Naive thymus-derived CD8-positive, alpha-beta T cell (primary cell): ENCODE results near the gene GYPC. TPM values are rescaled to one million over a fixed set of nuclear protein-coding genes. Genes with fewer than 3 reads are reported as not detected.

Source experiments
- ATAC-seq, 2 donors: fragments of 150-1000 bp; cut with Tn5 transposase in 1 of 2; sonication (Bioruptor Pico), chemical (Tn5 transposase) in 1 of 2; 1 replicate in 1 of 2; 2 replicates in 1 of 2; pipeline ENCODE4 v1.10.0; 2021; ENCODE audit warnings: mild to moderate bottlenecking in 2 of 2, moderate library complexity in 2 of 2
- POLR2A ChIA-PET: fragments of 350-600 bp; sonication (Branson Sonifier 250); formaldehyde crosslinking; loops from one replicate; lab custom pipeline; 2021; ENCODE audit warnings: antibody characterized with exemption; lab: Charles Lee
- DNase-seq, 10 donors: peaks; one replicate each; pipeline versions ENCODE4 v3.0.0 to v3.0.0-alpha.2; 2020 to 2022
- H3K27ac Mint-ChIP-seq, 10 donors: one replicate each; pipeline ENCODE4 v1.8.0; 2020 to 2022; ENCODE audit warnings: mild to moderate bottlenecking in 10 of 10, mixed read lengths in 10 of 10, moderate library complexity in 4 of 10, inconsistent platforms in 1 of 10
- H3K27me3 Mint-ChIP-seq, 5 donors: one replicate each; pipeline ENCODE4 v1.8.0; 2021 to 2022; ENCODE audit warnings: mixed read lengths in 5 of 5
- H3K36me3 Mint-ChIP-seq, 3 donors: one replicate each; pipeline ENCODE4 v1.8.0; 2020 to 2022; ENCODE audit warnings: mixed read lengths in 3 of 3, mild to moderate bottlenecking in 2 of 3, inconsistent platforms in 1 of 3
- H3K4me1 Mint-ChIP-seq, 4 donors: one replicate each; pipeline ENCODE4 v1.8.0; 2021 to 2022; ENCODE audit warnings: mixed read lengths in 4 of 4
- H3K4me3 Mint-ChIP-seq, 10 donors: one replicate each; pipeline ENCODE4 v1.8.0; 2020 to 2022; ENCODE audit warnings: mild to moderate bottlenecking in 10 of 10, mixed read lengths in 10 of 10, moderate library complexity in 6 of 10, inconsistent platforms in 1 of 10
- H3K9me3 Mint-ChIP-seq, 9 donors: one replicate each; pipeline ENCODE4 v1.8.0; 2020 to 2022; ENCODE audit warnings: mixed read lengths in 9 of 9, mild to moderate bottlenecking in 3 of 9, inconsistent platforms in 1 of 9, moderate library complexity in 1 of 9
- polyA plus RNA-seq, 3 donors: library from polyadenylated mRNA; unstranded; fragments of 300-500 nt; fragmentation: Illumina TruSeq; gene quantifications; one replicate each; pipeline ENCODE4 v1.2.3, GENCODE V29; 2021
- total RNA-seq, 8 experiments: library from RNA in 2 of 8; stranded (reverse) in 2 of 8; gene quantifications; one replicate each; pipeline ENCODE4 v1.2.3 and lab custom pipeline; 2021 to 2026

GYPC gene
- total and polyA plus RNA-seq, 5 experiments from 2014 or later, result 151 to 303 (median 199) TPM

DNA sequence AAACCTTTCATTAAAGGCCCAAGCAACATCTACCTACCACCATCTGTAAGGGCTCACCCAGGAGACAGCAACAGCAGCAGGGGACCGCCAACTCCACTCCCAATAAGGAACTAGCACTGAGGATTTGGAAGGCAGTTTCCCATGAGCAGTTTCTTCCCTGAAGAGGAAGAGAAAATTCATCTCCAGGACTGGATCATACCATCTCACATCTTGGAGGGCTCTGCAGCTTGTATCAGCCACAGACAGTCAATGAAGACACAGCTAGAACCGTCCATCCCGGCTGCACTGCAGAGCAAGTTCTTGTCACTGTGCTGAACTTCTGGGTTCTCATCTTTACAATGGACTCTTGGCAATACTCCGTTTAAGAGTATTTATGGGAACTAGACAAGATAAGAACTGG, 2.8 kb upstream of the GYPC start:
- H3K27ac Mint-ChIP-seq, result peak overlapping the region in 1 of 10 donors; percentile 11
- no peak overlapping the region for H3K4me3 Mint-ChIP-seq
- POLR2A ChIA-PET, result interaction anchor here (1.3 to 1.4 kb wide), 2 partner anchors 9 to 110 kb away, joined by 3 to 4 read pairs; no protein-coding TSS in a partner anchor
- ATAC-seq (no peak), DNase-seq (no peak)
- peaks cover 0 to 12% (median 2%) of the 10 kb centered on the region in 3 donors for H3K36me3 Mint-ChIP-seq
- H3K9me3 Mint-ChIP-seq, result peaks cover 0 to 11% (median 5%) of the 10 kb centered on the region in 9 donors
- H3K4me1 Mint-ChIP-seq, result peaks cover 14 to 27% (median 26%) of the 10 kb centered on the region in 4 donors
- H3K27me3 Mint-ChIP-seq, result no peaks in the 10 kb centered on the region

DNA sequence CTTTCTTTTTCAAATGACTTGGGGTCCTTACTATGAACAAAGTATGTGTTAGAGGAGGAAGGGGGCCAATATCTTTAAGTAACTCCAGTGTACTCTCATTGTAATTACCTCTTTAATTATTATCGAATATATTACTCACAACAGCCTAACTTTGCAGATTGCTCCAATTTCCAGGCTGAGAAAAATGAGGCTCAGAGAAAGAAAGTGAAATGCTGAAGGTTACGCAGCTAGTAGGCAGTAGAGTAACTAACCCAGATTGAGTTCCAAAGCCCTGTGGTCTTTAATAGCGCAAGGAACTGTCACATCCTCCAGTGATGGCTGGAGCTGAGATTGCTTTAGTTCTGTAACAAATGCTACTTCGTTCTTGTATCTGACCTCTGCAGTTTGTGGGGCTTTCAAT, 2.2 kb upstream of the GYPC start:
- DNase-seq, result no peak
- POLR2A ChIA-PET, result interaction anchor here (1.3 to 1.4 kb wide), 2 partner anchors 9 to 109 kb away, joined by 3 to 4 read pairs; no protein-coding TSS in a partner anchor
- peaks cover 17 to 34% (median 31%) of the 10 kb centered on the region in 4 donors for H3K4me1 Mint-ChIP-seq
- H3K27me3 Mint-ChIP-seq, result no peaks in the 10 kb centered on the region
- peak overlapping the region in 2 of 10 donors; percentile 43 to 70 for H3K27ac Mint-ChIP-seq
- peaks cover 0 to 11% (median 4%) of the 10 kb centered on the region in 9 donors for H3K9me3 Mint-ChIP-seq
- H3K36me3 Mint-ChIP-seq, result peaks cover 0 to 12% (median 3%) of the 10 kb centered on the region in 3 donors
- ATAC-seq, result no peak
- peak overlapping the region in 2 of 10 donors; percentile 39 to 57 for H3K4me3 Mint-ChIP-seq

DNA sequence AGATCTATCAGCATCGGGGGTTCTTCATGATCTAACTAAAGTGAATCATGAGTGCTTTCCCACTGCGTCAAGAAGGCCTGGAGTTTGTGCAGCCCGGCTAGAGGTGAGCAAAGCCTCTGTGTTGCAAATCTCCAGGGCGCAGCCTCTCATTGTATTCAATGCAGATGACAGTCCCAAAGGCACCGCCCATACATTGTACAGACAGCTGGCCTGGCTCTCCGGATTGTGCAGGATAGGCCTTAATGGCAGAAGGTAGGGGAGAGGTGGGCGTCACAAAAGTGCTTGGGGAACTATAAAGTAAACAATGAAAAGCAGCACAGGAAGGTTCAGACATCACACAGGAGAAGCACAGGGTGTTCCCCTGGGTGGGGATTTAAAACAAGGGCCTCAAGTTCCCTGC, 907 bp upstream of the GYPC start:
- Mint-ChIP-seq H3K27me3 (no peaks in the 10 kb centered on the region), H3K9me3 (peaks cover 0 to 11% (median 4%) of the 10 kb centered on the region in 9 donors), H3K36me3 (peaks cover 2 to 12% (median 5%) of the 10 kb centered on the region in 3 donors), H3K4me3 (peak overlapping the region; percentile 82 to 98 (median 95)), H3K4me1 (peaks cover 22 to 47% (median 44%) of the 10 kb centered on the region in 4 donors), H3K27ac (peak overlapping the region; percentile 93 to 99 (median 97))
- POLR2A ChIA-PET, result no interaction called here
- no peak for DNase-seq
- ATAC-seq, result no peak

DNA sequence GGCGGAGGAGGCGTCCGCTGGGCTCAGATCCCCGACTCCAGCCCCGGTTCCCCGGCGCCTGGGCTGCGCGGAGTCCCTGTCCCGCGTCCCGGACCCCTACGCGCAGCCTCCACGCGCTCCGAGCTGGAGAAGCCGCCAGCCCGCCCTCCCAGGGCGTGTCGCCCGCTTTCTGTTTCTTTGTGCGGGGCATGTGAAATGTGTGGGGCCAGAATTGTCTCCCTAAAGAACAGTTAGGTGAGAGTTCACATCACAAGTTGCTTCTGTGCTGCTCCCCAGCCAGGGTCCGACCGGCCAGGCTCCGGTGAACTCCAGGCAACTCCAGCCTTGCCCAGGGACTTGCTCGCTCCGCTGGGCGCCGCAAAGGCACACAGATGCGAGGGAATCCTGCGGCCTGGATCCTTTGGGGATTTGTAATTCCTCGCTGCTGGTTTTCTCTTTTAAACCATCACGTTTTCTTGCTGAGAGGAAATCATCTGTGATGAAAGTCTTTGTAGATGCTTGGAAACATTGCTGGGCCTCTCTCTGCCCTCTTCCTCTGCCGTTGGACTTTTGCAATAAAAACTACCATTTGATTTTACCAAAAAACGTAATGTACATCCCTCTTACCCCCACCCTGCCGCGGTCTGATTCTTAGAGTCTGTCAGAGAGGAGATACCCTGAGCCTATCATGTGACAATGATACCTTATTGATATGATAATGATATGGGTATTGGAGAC, 631 bp downstream of the GYPC start:
- Mint-ChIP-seq H3K9me3 (peaks cover 0 to under 1% (median 0%) of the 10 kb centered on the region in 9 donors), H3K4me3 (peak overlapping the region; percentile 93 to 100 (median 96)), H3K36me3 (peaks cover 5 to 14% (median 5%) of the 10 kb centered on the region in 3 donors), H3K4me1 (peaks cover 30 to 62% (median 59%) of the 10 kb centered on the region in 4 donors), H3K27me3 (no peaks in the 10 kb centered on the region), H3K27ac (peak overlapping the region; percentile 91 to 100 (median 98))
- DNase-seq (peak in 7 of 10 donors; percentile 29 to 54 (median 43)), ATAC-seq (peak; percentile 26 to 47)
- POLR2A ChIA-PET, result interaction anchor here (0.7 to 2.7 kb wide), 10 partner anchors 13 to 424 kb away, joined by 3 to 27 read pairs (median 4); no protein-coding TSS in a partner anchor

DNA sequence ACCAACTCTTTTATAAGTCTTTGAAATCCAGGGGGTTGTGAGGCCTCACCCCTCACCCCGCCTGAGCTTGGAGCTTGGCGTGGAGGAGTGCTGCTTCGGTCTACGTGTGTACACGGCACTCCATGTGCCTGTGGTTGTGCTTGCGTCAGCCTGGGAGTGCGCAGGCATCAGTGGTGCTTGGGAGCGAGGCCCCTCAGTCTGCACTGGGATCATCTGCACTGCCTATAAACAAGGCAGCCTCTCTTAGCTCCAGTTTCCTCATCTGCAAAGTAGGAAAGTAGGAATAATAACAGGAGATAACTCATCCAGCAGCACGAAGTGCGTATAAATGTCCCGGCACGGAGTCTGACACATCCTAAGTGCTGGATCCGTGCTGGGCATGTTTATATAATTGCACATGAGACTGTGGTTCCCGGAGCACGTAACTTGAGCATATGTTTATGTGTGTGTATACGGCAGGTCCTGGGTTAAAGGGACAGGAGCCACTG, 1.2 kb downstream of the GYPC start:
- Mint-ChIP-seq H3K27ac (peak overlapping the region; percentile 91 to 100 (median 98)), H3K27me3 (no peaks in the 10 kb centered on the region), H3K36me3 (peaks cover 5 to 14% (median 6%) of the 10 kb centered on the region in 3 donors), H3K4me3 (peak overlapping the region; percentile 93 to 100 (median 96)), H3K9me3 (no peaks in the 10 kb centered on the region), H3K4me1 (peaks cover 35 to 68% (median 65%) of the 10 kb centered on the region in 4 donors)
- POLR2A ChIA-PET, result interaction anchor here (0.7 to 2.7 kb wide), 13 partner anchors 12 to 424 kb away, joined by 3 to 27 read pairs (median 3); no protein-coding TSS in a partner anchor
- ATAC-seq (peak; percentile 33 to 70), DNase-seq (peak in 8 of 10 donors; percentile 38 to 77 (median 69))

DNA sequence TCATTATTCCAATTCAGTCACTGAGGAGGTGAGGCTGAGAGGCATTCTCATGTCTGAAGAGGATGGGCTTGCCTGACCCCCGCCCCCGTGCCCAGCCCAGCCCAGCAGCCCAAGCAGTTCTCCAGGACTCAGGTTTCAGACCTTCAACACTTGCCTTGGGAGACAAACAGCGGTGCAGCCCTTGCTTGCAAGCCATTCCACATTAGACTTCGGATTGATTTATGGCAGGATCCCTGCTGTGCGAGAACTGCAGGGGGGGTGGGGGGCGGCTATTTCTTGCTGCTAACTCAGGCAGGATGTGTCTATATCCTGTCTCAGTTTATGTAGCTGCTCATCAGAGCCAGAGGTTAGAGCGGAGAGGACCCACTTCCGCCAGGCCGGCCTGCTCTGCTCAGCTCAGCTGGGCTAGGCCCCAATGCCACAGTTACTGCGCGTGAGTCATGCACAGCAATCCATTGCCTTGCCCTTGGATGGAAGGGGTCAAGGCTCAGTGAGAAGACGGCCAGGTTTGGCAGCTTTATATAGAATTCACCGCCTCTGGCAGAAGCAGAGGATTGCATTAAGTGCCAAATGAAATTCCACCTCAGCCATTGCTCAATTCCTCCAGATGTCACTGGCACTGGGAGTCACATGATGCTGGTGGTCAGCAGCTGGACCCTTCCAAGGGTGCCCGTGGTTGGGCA, 1.8 kb downstream of the GYPC start:
- Mint-ChIP-seq H3K9me3 (no peaks in the 10 kb centered on the region), H3K36me3 (peaks cover 5 to 14% (median 6%) of the 10 kb centered on the region in 3 donors)
- peak; percentile 64 to 68 for ATAC-seq

DNA sequence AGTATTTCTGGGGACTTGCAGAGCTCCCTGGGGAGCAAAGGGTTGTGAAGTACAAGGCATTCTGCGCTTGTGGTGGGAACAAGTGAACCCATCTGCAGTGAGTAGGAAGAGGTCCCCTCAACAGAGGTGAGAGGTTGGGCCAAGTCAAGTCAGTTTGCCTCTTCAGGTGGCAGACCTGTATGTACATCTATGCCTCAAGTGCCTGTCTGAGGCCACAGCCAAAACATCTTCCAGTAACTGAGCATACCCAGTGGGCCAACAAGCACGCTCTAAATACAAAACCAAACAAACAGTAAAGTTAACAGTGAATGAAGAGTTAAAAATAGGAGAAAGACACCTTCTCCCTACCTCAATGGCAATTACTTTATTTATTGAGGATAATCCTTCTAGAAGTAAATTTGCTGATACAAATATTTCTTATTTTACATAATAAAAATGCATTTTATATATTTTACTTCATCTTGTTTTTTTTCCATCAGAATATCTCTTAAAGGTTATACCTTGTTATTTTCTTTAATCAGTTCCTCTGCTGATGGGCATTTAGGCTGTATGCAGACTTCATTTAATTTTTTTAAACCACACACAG, 2.5 kb downstream of the GYPC start:
- Mint-ChIP-seq H3K9me3 (no peaks in the 10 kb centered on the region), H3K4me3 (peak overlapping the region; percentile 93 to 100 (median 96)), H3K27ac (peak overlapping the region; percentile 95 to 100 (median 98)), H3K36me3 (peaks cover 5 to 14% (median 6%) of the 10 kb centered on the region in 3 donors), H3K27me3 (no peaks in the 10 kb centered on the region), H3K4me1 (peaks cover 45 to 80% (median 77%) of the 10 kb centered on the region in 4 donors)
- DNase-seq, result peak in 1 of 10 donors; percentile 31
- POLR2A ChIA-PET, result interaction anchor here (1.1 to 2.7 kb wide), 7 partner anchors 11 to 423 kb away, joined by 3 to 27 read pairs (median 5); no protein-coding TSS in a partner anchor
- ATAC-seq, result peak in 1 of 2 donors; percentile 12

More for the DNA sequence above, 1.8 kb downstream of the GYPC start:
- peak in 9 of 10 donors; percentile 37 to 85 (median 75) for DNase-seq
- Mint-ChIP-seq H3K27ac (peak overlapping the region; percentile 91 to 100 (median 98)), H3K27me3 (no peaks in the 10 kb centered on the region), H3K4me3 (peak overlapping the region; percentile 93 to 100 (median 96)), H3K4me1 (peaks cover 39 to 74% (median 71%) of the 10 kb centered on the region in 4 donors)
- POLR2A ChIA-PET, result interaction anchor here (0.7 to 2.7 kb wide), 13 partner anchors 12 to 423 kb away, joined by 3 to 27 read pairs (median 3); no protein-coding TSS in a partner anchor

DNA sequence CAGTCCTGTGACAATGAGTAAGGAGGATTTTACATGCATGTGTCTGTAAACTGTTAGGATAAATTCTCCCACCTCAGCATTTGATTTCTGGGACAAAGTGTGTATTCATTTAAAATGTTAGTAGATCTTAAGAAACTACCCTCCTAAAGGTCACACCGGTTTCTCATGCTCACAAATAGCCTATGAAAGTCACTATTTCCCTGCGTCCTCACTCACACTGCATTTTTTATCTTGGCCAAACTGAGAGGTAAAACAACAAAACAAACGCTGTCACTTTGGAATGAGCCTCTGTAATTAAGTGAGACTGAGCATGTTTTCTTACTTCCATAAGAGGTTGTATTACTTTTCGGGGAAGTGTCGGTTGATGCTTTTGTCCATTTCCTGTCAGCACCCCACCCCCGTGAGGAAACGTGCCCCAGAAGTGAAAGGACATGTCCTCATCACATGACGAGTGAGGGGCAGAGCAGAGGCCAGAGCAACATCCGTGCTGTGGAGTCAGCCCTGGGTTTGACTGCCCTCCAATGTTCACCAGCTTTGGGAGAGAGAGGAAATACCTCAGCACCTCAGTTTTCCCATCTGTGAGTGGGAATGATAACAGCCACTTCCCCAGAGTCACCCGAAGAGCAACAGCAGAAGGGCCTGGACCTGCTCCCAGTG, 3.1 kb downstream of the GYPC start:
- Mint-ChIP-seq H3K4me3 (peak overlapping the region; percentile 66 to 100 (median 92)), H3K36me3 (peaks cover 5 to 16% (median 6%) of the 10 kb centered on the region in 3 donors), H3K27ac (peak overlapping the region; percentile 95 to 100 (median 98)), H3K9me3 (no peaks in the 10 kb centered on the region), H3K4me1 (peaks cover 50 to 83% (median 80%) of the 10 kb centered on the region in 4 donors), H3K27me3 (no peaks in the 10 kb centered on the region)
- peak in 6 of 10 donors; percentile 22 to 48 (median 41) for DNase-seq
- ATAC-seq, result no peak
- POLR2A ChIA-PET, result interaction anchor here (0.7 to 1.6 kb wide), 3 partner anchors 104 to 505 kb away, joined by 3 to 6 read pairs (median 3); no protein-coding TSS in a partner anchor

DNA sequence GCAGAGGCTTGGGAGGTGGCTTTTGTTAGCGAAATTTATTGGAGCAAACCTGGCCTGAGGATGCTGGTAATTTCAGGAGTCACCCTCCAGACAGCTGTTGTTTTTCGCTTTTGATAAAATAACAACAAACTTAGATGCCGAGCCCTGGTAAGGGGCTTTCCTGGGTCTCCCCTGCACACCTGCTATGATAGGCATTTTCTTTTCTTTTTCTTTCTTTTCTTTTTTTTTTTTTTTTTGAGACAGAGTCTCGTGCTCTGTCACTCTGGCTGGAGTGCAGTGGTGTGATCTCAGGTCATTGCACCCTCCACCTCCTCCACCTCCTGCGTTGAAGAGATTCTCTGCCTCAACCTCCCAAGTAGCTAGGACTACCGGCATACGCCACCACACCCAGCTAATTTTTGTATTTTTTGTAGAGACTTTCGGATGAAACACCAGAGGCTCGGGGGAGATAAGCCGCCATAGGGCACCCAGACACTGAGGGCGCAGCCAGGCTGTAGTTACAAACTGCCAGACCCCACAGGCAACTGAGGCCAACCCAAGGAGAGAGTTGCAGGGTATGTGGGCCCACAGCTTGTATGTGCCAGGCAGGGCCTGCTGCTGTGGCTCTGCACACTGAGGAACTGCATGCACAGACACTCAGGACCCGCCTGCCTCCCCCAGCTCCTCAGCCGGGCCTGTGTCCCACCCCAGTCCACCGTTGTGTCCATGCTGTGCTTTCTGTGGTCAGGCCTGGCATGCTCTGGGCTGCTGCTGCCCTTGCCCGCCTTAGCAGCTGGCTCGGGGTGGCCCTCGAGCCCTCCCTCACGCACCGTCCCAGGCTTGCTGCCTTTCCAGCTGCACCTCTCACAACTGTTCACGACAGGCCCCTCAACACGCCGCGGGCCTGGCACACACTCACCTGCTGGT, 3.9 kb downstream of the GYPC start:
- Mint-ChIP-seq H3K36me3 (peaks cover 5 to 19% (median 6%) of the 10 kb centered on the region in 3 donors), H3K9me3 (no peaks in the 10 kb centered on the region), H3K27me3 (no peaks in the 10 kb centered on the region), H3K4me1 (peaks cover 55 to 86% (median 82%) of the 10 kb centered on the region in 4 donors), H3K4me3 (peak overlapping the region; percentile 66 to 100 (median 92)), H3K27ac (peak overlapping the region; percentile 95 to 100 (median 98))
- ATAC-seq, result no peak
- no peak for DNase-seq
- POLR2A ChIA-PET, result interaction anchor here (0.7 to 1.6 kb wide), 4 partner anchors 22 to 504 kb away, joined by 3 to 6 read pairs (median 3); no protein-coding TSS in a partner anchor

DNA sequence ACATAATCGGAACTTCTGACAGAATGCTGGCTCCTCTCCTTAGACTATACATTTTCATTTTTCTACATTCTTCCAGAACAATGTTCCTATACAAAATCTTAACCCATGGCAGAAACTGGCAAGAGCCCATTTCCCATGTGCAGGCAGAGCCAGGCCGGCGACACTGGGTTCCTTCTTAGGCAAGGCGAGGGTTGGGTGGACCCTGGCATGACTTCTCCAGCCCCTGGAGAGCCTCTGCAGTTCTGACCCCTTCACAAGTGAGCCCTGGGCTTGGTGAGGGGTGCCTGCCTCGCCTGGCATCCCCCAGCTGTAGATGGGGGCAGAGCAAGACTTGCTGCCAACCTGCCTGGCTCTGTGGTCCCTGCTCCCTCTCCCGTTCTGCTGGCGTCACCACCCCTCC, 5.0 kb downstream of the GYPC start:
- Mint-ChIP-seq H3K27ac (peak overlapping the region; percentile 95 to 100 (median 98)), H3K4me3 (peak overlapping the region; percentile 42 to 99 (median 84)), H3K4me1 (peaks cover 55 to 87% (median 83%) of the 10 kb centered on the region in 4 donors), H3K27me3 (no peaks in the 10 kb centered on the region), H3K9me3 (no peaks in the 10 kb centered on the region), H3K36me3 (peaks cover 5 to 19% (median 6%) of the 10 kb centered on the region in 3 donors)
- ATAC-seq (no peak), DNase-seq (no peak)
- POLR2A ChIA-PET, result interaction anchor here (3.8 kb wide), 1 partner anchor 115 kb away, joined by 16 read pairs; no protein-coding TSS in a partner anchor
